Measurements from ENCODE around the gene STUB1.

The STUB1 gene

DNA sequence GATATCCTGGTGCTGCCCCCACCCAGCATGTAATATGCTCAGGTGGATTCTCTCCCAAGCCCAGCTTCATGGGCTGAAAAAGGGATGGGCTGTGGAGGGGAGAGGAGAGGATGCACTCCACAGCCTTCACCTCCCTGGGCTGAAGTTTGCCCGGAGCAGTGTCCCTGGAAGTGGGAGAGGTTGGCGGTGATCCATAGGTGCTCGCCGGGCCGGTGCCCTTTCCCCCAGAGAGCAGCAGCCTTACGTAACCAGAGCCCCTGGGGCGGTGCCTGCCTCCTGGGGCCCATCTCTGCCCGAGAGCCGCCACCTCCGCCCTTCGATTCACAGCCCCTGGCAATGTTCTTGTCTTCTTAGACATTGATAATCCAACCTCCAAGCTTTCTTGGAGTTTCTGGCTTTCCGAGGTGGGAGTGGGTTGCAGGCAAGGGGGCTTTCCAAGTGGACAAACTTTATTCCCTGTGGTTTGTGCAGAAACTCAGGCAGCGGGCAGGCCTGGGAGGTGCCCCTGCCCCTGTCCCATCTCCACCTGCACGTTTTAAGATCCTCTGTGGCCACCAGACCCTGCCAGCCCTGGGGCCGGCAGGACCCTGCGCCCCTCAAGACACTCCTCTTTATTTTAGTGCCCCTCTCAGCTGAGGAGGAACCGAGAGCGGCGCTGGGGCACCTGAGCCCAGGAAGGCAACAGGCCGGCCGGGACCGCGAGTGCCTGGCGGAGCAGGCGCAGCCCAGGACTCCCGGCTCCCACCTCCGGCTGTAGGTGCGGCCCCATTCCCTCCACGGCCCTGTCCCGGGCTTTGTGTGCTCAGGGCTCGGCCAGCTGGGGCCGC is 34.1 kb upstream of the STUB1 start:
- DNase-seq: no peak

DNA sequence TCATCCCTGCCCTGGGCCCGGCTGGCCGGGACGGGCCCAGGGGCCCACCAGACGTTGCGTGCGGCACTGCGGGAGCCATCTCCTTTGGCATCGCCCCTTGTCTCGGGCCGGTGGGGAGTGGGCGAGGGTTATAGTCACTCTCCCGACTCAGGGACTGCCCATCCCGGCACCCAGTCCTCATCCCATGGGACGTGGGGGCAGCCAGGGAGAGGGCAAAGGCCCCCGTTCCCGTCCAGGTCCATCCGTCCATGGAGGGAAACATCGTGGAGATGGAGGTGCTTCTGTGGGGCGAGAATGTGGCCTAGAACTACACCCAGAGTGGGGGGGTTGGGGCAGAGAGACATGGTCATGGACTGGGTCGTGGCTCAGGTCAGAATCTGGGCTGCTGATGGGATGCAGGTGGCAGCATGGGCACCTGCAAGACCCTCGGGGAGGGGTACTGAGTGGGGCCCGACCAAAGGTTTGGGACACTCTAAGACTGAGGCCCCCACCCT is 33.5 kb upstream of the STUB1 start:
- DNase-seq: no peak

DNA sequence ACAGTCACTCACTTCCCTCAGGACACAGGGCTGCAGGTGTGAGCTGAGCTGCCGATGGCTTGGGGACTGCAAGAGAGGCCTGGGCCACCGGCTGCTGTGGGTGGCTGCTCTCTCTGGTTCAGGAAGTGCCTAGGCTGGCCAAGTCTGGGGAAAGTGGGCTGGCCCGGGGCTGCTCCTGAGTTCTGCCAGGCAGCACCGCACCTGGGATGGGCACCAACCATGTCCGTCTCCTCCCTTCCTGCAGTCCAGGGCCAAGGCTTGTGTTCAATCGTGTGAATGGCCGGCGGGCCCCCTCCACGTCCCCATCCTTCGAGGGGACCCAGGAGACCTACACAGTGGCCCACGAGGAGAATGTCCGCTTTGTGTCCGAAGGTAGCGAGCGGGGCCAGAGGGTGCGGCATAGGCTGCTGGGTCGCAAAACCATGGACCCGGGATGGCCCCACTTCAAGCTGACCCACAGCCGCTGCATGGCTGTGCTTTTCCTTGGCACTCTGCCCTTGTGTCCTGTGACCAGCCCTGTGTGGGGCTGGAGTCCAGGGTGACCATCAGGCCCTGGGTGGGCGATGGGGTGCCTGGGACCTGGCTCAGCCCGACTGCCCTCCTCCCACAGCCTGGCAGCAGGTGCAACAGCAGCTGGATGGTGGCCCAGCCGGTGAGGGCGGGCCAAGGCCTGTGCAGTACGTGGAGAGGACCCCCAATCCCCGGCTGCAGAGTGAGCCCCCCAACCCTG is 32.9 kb upstream of the STUB1 start:
- DNase-seq: no peak

DNA sequence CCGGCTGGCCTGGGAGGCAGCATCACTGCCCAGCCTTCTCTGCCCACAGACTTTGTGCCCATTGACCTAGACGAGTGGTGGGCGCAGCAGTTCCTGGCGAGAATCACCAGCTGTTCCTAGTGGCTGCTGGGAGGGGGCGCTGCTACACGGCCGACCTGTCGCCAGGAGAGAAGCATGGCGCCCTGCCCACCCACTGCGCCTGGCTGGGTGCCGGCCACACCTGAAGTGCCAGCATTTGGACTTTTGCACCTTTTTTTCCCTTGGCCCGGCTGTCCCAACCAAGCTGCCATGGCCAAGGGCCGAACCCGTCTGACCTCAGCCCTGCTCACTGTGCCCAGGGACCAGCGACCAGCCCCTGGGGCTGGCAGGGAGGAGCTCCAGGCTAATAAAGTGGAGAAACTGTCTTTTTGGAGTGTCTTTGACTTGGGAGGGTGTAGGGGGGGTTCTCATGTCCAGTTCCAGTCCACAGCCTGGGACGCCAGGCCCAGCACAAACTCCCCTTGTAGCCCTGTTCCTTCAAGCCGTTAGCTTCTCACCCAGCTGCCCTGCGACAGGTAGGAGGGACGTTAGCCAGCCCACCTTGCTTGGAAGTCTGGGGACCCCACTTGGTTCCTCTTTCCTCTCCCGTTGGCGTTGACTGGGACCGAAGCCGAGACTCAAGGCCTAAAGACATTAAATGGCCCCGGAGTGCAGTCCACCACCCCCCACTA is 32.0 kb upstream of the STUB1 start:
- peak; percentile 43 for DNase-seq

DNA sequence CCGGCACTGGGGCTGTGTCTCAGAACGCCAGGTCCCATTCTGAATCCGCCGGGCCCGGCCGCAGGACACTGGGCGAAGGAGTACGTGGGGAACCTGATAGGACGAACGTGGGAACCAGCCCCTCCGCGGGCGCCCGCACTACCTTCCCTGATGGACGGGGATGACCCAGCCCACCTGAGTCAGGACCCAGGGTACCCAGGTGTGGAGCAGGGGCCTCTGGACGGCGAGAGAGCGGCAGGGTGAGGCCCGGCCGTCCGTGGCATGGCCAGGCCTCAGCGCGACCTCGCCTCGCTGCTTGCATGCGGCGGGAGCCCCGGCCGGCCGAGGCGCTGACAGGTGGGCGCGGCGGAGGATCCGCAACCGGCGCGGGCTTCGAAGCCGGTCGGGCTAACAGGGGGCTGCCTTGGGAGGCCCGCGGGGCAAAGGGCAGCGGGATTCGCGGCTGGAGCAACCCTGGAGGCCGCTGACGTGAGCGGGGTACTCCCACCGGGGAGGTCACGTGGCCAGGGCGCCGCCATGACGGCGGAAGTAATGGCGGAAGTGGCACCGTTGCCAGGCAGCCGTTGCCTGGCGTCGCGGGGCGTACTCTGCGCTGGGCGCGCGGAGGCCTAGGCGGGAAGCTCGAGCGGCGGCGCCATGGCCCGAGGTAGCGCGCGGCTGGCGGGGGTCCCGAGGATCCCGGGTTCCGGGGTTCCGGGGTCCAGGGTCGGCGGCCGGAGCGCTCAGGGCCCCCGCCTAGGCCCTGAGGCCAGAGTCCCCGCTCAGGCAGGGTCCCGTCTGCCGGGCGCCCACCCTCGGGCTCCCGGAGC is 31.2 kb upstream of the STUB1 start, which contains the start of gene WDR90:
Gene WDR90, plus strand, starts transcription at position 585 of the 809 bp plus-strand sequence. Its CDS starts 52 bp downstream, at position 637.
- peak; percentile 92 for DNase-seq

DNA sequence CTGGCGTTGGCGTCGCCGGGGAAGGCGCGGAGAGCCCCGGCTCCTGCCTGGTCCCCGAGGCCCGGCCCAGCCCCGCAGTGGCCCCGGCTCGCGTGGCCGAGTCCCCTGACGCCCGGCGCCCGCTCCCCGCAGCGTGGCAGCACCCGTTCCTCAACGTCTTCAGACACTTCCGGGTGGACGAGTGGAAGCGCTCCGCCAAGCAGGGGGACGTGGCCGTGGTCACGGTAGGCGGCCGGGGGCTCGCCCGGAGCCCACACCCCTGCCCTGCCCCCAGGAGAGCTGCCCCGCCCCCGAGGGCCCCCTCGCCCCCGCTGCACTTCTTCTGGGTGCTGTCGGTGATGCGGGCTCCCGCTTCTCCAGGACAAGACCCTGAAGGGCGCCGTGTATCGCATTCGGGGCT is 30.6 kb upstream of the STUB1 start:
- no peak for DNase-seq

DNA sequence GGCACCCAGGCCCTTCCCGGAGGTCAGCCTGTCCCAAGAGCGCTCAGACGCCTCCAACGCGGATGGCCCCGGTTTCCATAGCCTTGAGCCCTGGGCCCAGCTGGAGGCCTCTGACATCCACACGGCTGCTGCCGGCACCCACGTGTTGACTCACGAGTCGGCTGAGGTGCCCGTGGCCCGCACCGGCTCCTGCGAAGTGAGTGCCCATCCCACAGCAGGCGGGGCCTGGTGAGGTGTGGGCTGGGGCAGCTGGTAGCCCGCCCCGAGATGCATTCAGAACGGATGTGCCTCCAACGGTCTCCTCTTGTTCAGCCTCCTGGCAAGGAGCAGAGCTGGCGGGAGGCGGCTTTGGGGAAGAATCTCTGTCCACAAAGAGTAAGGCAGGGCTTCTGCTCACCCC is 28.4 kb upstream of the STUB1 start:
- peak; percentile 56 for DNase-seq

DNA sequence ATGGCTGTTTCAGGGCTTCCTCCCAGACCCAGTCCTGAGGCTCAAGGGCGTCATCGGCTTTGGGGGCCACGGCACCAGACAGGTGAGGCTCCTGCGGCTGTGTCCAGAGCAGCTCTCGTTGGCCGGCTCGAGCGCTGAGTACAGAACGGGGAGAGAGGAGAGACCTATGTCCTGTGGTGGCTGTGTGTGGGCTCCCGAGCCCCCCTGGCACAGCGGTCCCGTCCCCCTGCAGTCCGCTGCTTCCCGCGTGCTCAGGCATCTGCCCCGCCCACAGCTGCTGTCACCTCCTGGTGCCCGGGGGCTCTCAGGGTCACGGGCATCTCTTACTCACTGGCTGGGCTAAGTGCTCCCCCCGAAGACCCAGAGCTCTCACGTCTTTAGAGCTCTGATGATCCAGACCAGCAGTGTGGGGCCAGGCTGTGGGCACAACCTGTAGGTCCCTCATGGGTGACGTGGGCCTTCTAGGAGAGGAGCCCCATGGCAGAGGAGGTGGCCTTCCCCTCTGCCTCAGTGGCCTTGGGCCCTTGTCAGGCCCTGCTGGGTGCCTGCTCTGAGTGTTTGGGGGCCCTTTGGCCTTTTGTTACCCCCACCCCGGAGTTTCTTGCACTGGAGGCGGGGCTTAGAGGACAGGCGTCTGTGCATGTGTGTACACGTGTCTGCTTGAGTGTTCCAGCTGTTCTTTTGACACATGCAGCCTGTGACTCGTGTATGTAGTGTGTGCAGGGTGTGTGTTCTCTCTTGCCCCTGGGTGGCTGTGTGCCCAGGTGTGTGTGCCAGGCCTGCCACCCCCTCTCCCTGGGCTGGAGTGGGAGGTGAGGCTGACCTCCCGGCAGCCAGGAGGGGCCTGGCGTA is 27.5 kb upstream of the STUB1 start:
- no peak for DNase-seq

DNA sequence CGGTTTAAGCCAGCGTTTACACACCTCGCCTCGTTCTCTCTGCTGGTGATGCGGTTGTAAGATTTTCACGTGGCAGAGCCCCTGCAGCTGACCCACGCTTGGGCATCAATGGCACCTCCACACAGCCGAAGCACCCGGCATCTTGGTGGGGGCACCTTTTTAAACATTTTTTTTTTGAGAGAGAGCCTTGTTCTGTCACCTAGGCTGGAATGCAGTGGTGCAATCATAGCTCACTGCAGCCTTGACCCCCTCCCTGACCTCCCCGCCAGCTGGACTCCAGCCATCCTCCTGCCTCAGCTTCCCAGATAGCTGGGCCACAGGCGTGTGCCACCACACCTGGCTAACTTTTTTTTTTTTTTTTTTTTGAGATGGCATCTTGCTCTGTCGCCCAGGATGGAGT is 26.2 kb upstream of the STUB1 start:
- DNase-seq: no peak

DNA sequence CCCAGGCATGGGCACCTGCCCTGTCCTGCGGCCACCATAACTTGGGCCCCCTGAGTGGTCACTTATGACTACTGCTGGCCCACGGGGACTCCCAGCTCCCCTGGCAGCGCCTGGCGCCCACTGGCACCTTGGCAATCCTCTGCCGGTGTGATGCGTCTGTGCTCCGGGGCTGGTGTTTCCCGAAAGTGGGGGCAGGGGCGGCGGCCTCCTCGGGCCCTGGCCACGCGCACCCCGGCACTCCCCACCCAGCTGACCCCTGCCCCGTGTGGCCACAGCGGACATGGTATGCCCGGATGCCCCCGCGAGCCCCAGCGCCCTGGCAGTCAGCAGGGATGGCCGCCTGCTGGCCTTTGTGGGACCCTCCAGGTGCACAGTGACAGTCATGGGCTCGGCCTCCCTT is 22.7 kb upstream of the STUB1 start:
- DNase-seq: no peak

DNA sequence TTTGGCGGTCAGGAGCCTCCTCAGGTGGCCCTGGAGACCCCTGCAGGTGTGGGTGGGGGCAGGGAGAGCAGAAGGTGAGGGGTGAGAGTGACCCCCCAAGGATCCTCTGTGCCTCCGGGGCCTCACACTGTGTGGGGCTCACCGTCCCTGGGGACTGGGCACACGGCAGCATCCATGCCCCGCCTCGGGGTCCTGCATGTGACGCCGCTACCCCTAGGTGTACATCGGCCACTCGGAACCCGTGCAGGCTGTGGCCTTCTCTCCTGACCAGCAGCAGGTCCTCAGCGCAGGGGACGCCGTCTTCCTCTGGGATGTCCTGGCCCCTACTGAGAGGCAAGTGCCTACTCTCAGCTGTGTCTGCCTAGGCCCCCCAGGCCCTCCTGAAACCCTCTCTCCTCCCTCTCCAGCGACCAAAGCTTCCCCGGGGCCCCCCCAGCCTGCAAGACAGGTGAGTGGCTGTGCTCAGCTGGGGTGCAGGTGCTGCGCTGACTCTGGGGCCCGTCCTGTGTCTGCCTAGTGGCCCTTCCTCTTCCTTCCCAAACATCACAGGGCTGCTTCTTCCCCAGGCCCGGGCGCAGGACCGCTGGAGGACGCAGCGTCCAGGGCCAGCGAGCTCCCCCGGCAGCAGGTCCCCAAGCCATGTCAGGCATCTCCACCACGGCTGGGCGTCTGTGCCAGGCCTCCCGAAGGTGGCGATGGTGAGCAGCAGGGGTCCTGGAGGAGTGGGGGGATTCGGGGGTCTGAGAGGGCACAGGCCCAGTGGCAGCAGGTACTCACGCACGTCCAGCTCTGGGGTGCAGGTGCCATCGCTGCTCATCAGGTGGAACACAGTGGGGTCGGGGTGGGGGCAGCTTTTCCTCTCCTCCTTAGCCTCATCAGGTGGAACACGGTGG is 21.3 kb upstream of the STUB1 start:
- DNase-seq: no peak

DNA sequence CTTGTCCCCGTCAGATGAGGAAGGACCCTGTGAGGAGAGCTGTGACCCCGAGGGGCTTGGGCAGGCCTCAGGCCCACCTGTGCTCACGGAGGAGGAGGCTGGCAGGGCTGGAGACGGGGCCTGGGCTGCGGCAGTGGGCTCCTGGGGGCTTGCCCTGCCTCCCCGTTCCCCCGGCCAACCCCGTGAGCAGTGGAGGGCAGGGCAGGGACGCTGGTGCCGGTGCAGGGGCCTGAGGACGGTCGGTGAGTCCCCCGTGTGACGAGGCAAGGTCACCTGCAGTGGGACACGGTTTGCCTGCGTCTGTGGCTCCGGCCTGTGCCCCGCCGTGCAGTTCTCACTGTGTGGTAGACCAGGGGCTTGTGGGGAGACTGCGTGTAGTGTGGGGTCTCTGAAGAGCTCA is 20.6 kb upstream of the STUB1 start:
- DNase-seq: no peak

DNA sequence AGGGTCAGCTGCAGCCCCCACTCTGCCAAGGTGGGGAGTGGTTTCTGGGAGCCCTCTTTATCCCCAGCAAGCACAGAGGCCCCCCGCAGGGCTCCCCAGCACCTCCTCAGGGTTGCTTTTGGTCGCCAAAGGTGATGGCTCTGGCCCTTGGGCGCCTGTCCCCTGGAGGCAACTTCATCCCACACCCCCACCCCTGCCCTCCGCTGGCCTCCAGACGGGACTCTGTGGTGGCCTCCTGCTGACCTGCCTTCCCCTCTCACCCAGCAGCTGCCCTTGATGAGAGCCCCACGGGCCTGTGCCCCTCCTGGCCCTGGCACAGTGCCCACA is 20.1 kb upstream of the STUB1 start:
- no peak for DNase-seq

DNA sequence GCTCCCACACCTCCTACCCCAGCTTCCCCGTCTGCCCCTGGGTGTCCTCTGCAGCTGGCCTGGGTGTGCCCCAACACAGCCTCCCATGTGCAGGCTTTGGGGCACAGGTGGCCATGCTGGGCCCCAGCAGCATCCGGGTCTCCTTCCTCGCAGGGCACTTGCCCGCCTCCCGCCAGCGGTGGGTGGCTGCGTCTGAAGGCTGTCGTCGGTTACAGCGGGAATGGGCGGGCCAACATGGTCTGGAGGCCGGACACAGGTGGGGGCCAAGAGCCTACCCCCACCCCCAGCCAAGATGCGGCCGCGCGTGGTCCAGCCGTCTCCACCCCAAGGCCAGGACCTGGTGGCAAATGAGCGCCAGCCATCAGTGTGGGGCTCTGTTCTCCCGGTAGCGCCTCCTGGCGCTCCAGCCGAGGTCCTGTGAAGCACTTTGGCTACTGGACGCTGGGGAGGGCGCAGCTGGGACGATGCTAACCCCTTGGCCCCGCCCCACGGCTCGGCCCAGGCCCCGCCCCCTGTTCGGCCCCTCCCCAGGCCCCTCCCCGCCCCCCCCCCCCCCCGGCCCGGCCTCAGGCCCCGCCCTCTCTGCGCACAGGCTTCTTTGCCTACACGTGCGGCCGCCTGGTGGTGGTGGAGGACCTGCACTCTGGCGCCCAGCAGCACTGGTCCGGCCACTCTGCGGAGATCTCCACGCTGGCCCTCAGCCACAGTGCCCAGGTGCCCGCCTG is 19.6 kb upstream of the STUB1 start:
- DNase-seq: peak; percentile 84

DNA sequence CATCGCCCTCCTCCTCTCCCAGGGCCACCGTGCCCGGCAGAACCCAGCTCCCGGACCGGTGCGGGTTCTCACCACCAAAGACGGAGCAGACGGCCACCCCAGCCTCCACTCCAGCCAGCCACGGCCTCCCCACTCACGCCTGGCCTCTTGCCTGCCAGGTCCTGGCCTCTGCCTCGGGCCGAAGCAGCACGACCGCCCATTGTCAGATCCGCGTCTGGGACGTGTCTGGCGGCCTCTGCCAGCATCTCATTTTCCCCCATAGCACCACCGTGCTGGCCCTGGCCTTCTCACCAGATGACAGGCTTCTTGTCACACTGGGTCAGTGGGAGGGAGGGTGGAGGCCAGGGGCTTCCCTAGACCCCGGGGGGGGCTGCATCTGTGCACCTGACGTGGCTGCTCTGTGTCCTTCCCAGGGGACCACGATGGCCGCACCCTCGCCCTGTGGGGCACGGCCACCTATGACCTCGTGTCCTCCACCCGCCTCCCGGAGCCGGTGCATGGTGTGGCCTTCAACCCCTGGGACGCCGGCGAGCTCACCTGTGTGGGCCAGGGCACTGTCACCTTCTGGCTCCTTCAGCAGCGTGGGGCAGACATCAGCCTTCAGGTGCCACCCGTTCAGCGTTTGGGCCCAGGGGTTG is 18.9 kb upstream of the STUB1 start:
- no peak for DNase-seq

DNA sequence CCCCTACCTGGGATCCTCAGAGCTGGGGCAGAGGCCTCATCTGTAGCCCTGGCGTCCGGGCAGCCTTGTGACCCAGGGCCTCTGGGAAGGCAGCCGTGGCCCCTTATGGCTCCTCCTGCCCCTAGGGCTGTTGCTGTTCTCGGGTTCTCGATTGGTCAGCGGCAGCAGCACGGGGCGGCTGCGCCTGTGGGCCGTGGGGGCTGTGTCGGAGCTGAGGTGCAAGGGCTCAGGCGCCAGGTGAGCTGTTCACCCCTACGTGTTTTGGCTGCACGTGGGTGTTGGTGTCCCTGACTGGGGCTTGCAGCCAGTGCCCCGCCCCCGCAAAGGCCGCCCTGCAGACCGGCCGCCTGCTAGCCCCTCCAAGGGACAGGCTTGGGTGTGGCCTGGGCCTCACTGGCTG is 18.1 kb upstream of the STUB1 start:
- DNase-seq: no peak

DNA sequence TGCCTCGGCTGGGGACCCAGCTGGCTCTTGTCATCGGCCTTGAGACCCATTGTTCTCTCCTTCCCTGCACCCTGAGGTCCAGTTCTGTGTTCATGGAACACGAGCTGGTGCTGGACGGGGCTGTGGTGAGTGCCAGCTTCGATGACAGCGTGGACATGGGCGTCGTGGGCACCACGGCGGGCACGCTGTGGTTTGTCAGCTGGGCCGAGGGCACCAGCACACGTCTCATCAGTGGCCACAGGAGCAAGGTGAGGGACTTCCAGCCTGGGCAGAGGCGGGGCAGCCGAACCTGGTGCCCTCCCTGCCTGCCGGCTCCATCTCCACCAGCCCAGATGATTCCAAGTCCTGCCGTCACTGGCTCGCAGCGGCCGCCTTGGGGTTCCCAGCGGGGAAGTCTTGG is 17.6 kb upstream of the STUB1 start:
- no peak for DNase-seq

DNA sequence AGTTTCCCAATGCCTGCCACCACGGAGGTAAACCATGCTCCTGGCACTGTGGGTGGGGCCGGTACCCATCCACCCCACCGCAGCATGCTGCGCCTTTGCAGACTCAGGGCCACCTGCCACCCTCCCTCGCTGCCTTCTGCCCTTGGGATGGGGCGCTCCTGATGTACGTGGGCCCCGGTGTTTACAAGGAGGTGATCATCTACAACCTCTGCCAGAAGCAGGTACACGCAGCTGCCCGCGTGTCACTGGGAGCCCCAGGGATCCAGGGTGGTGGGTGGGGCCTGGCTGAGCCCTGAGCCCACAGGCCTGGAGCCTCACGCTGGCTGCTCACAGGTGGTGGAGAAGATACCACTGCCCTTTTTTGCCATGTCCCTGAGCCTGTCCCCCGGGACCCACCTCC is 13.6 kb upstream of the STUB1 start:
- DNase-seq: no peak

DNA sequence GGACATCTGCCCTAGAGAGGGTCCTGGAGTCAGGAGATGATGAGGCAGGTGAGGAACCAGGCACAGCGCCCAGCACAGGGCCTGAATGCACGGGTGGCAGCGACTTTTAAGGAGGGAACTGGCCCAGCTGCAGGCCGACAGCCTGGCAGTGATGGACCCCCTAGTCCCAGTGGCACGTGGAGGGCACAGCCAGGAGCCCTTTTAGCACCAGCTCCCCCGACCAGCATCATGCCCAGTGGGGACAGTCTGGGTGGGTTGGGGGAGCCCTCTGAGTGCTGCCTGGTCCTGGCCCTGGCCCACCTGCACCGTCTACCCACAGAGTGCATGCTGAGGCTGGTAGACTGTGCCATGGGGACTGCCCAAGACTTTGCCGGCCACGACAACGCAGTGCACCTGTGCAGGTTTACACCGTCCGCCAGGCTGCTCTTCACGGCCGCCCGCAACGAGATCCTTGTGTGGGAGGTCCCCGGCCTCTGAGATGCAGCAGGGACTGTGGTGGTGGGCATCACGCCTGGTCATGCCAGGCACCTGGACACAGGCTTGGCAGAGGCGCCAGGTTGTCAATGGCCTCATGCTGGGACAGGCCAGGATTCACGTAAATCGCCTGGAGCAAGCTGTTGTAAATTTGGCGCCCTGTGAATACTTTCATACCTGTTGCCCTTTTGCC is 13.0 kb upstream of the STUB1 start:
- DNase-seq: no peak

All from MV-4-11 (cell line).